ENCODE measurements around the gene ALDH8A1. TPM values are rescaled to one million over a fixed set of nuclear protein-coding genes. Genes with fewer than 3 reads are reported as not detected.

Gene ALDH8A1
- 0.26 TPM for polyA plus RNA-seq (2013, experiment 1 of 2; ENCODE audit: insufficient read length)
- 0.44 TPM for polyA plus RNA-seq (2013, experiment 2 of 2; ENCODE audit: insufficient read length)

GRCh38 chr6:134949927-134950326, at the start of gene ALDH8A1:
ALDH8A1 (minus strand) TSS chr6:134950101; CDS start chr6:134950053, 48 bp downstream.
- DNase-seq = no peak

- DNase-seq = no peak
Observed at GRCh38 chr6:134999107-134999506, 49.2 kb upstream of the ALDH8A1 start.

- no peak for DNase-seq
Observed at GRCh38 chr6:134997133-134997995, 47.5 kb upstream of the ALDH8A1 start.

GRCh38 chr6:134995536-134995935, 45.6 kb upstream of the ALDH8A1 start:
- DNase-seq = no peak

GRCh38 chr6:134994431-134994830, 44.5 kb upstream of the ALDH8A1 start:
- peak; percentile 7 for DNase-seq

GRCh38 chr6:134992155-134992554, 42.3 kb upstream of the ALDH8A1 start:
- no peak for DNase-seq

- DNase-seq = no peak
Observed at GRCh38 chr6:134990262-134990661, 40.4 kb upstream of the ALDH8A1 start.

- DNase-seq = no peak
Observed at GRCh38 chr6:134984821-134985220, 34.9 kb upstream of the ALDH8A1 start.

GRCh38 chr6:134983823-134984222, 33.9 kb upstream of the ALDH8A1 start:
- DNase-seq = no peak

- no peak for DNase-seq
Observed at GRCh38 chr6:134982161-134982560, 32.3 kb upstream of the ALDH8A1 start.

GRCh38 chr6:134980846-134981245, 30.9 kb upstream of the ALDH8A1 start:
- no peak for DNase-seq

- no peak for DNase-seq
Observed at GRCh38 chr6:134979142-134979541, 29.2 kb upstream of the ALDH8A1 start.

- DNase-seq = no peak
Observed at GRCh38 chr6:134974370-134974769, 24.5 kb upstream of the ALDH8A1 start.

- no peak for DNase-seq
Observed at GRCh38 chr6:134967711-134968110, 17.8 kb upstream of the ALDH8A1 start.

- DNase-seq = no peak
Observed at GRCh38 chr6:134964451-134965203, 14.7 kb upstream of the ALDH8A1 start.

- DNase-seq = no peak
Observed at GRCh38 chr6:134962421-134962820, 12.5 kb upstream of the ALDH8A1 start.

- DNase-seq = no peak
Observed at GRCh38 chr6:134961366-134961765, 11.5 kb upstream of the ALDH8A1 start.

GRCh38 chr6:134959603-134960002, 9.7 kb upstream of the ALDH8A1 start:
- no peak for DNase-seq

GRCh38 chr6:134956676-134957075, 6.8 kb upstream of the ALDH8A1 start:
- DNase-seq = peak; percentile 7

- no peak for DNase-seq
Observed at GRCh38 chr6:134956032-134956431, 6.1 kb upstream of the ALDH8A1 start.

GRCh38 chr6:134954272-134955000, 4.5 kb upstream of the ALDH8A1 start:
- no peak for DNase-seq

GRCh38 chr6:134951494-134952263, 1.8 kb upstream of the ALDH8A1 start:
- no peak for DNase-seq

Data from fibroblast of skin of scalp (primary cell).